Stimulated activated naive CD8-positive, alpha-beta T cell treated with anti-CD3 and anti-CD28 coated beads, Interleukin-15, Interleukin-2, amounts not matched to agents 100 ng/mL and 50 ng/mL, for 24 hours (primary cell): Measurements from ENCODE around the gene RALGAPA2.

Experiments
- H3K27ac Mint-ChIP-seq: one replicate; pipeline ENCODE4 v1.8.0; 2021; ENCODE audit warnings: mild to moderate bottlenecking, mixed read lengths
- H3K27me3 Mint-ChIP-seq: one replicate; pipeline ENCODE4 v1.8.0; 2021; ENCODE audit warnings: mixed read lengths
- H3K36me3 Mint-ChIP-seq: one replicate; pipeline ENCODE4 v1.8.0; 2021; ENCODE audit warnings: low read depth, mixed read lengths
- H3K4me1 Mint-ChIP-seq: one replicate; pipeline ENCODE4 v1.8.0; 2021; ENCODE audit warnings: low read depth, mixed read lengths
- H3K4me3 Mint-ChIP-seq: one replicate; pipeline ENCODE4 v1.8.0; 2021; ENCODE audit warnings: mild to moderate bottlenecking, mixed read lengths
- H3K9me3 Mint-ChIP-seq: one replicate; pipeline ENCODE4 v1.8.0; 2021; ENCODE audit warnings: mixed read lengths

Gene RALGAPA2

GRCh38 chr20:20466341-20466879 is 246.0 kb downstream of the RALGAPA2 start:
- no peaks in the 10 kb centered on the region for H3K27me3 Mint-ChIP-seq
- no peak overlapping the region for H3K4me3 Mint-ChIP-seq
- no peaks in the 10 kb centered on the region for H3K9me3 Mint-ChIP-seq
- H3K4me1 Mint-ChIP-seq = peaks cover 46% of the 10 kb centered on the region
- peaks cover 34% of the 10 kb centered on the region for H3K36me3 Mint-ChIP-seq
- H3K27ac Mint-ChIP-seq = peak overlapping the region; percentile 95

GRCh38 chr20:20465252-20465651 is 247.2 kb downstream of the RALGAPA2 start:
- H3K4me3 Mint-ChIP-seq = no peak overlapping the region
- peak overlapping the region; percentile 43 for H3K27ac Mint-ChIP-seq
- H3K36me3 Mint-ChIP-seq = peaks cover 35% of the 10 kb centered on the region
- no peaks in the 10 kb centered on the region for H3K27me3 Mint-ChIP-seq
- peaks cover 46% of the 10 kb centered on the region for H3K4me1 Mint-ChIP-seq
- no peaks in the 10 kb centered on the region for H3K9me3 Mint-ChIP-seq

- Mint-ChIP-seq H3K36me3 (peaks cover 38% of the 10 kb centered on the region), H3K27ac (no peak overlapping the region), H3K27me3 (no peaks in the 10 kb centered on the region), H3K4me1 (peaks cover 43% of the 10 kb centered on the region), H3K4me3 (no peak overlapping the region), H3K9me3 (no peaks in the 10 kb centered on the region)
Measured at GRCh38 chr20:20463933-20464374, 248.5 kb downstream of the RALGAPA2 start.

GRCh38 chr20:20462185-20462584 is 250.3 kb downstream of the RALGAPA2 start:
- no peak overlapping the region for H3K4me3 Mint-ChIP-seq
- H3K4me1 Mint-ChIP-seq = peaks cover 49% of the 10 kb centered on the region
- no peak overlapping the region for H3K27ac Mint-ChIP-seq
- H3K27me3 Mint-ChIP-seq = no peaks in the 10 kb centered on the region
- H3K36me3 Mint-ChIP-seq = peaks cover 37% of the 10 kb centered on the region
- H3K9me3 Mint-ChIP-seq = no peaks in the 10 kb centered on the region

- no peak overlapping the region for H3K4me3 Mint-ChIP-seq
- H3K36me3 Mint-ChIP-seq = peaks cover 37% of the 10 kb centered on the region
- no peaks in the 10 kb centered on the region for H3K9me3 Mint-ChIP-seq
- H3K27ac Mint-ChIP-seq = no peak overlapping the region
- H3K4me1 Mint-ChIP-seq = peaks cover 49% of the 10 kb centered on the region
- H3K27me3 Mint-ChIP-seq = no peaks in the 10 kb centered on the region
Measured at GRCh38 chr20:20461551-20461950, 250.9 kb downstream of the RALGAPA2 start.

DNA sequence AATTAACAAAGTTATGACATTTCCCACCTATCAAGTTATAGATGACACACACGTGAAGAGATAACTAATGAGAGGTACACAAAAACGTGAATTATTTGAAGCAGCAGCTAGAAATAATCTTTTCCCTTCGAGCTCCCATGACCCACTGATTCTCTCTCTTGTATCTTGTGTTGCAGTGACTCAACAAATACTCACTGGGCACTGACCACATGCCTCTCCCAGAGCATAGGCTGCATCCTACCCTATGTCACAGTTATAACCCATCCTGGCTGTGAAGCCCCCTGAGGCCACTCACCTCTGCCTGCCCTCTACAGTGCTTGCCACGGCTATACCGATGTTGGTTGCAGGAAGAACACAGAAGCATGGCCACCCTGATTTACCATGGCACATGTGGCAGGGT is 252.7 kb downstream of the RALGAPA2 start:
- H3K4me3 Mint-ChIP-seq = no peak overlapping the region
- peaks cover 51% of the 10 kb centered on the region for H3K4me1 Mint-ChIP-seq

DNA sequence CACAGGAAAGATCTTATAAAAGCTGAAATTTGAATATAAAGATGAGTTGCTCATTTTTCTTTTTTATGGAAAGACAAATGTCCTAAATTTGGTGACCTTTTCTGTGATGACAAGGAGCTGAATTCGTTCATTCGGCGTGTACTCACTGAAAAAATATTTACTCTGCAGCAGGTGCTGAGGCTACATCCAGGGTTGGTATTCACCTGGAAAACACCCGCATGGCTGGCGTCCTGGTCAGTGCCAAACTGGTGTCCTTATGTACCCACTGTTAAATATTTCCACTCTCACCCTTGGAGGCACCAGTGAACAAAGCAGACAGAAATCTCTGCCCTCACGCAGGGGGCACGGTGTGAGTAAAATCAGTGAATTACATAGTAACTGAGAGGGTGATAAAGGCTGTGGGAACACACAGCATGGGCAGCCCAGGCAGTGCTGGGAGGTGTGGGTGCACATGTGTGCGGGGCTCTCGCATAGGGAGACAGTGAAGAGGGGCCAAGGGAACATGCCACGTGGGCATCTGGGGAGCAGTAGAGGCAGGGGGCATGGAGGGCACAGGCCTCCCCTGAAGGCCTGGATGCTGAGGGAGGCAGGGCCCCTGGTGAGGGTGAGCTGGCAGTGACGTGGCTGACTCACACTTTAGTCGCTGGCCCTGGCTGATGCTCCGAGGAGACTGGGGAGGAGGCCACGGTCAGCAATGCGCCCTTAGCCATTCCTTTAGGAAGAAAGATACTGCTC is 254.9 kb downstream of the RALGAPA2 start:
- no peak overlapping the region for H3K4me3 Mint-ChIP-seq
- peak overlapping the region; percentile 12 for H3K27ac Mint-ChIP-seq
- peaks cover 59% of the 10 kb centered on the region for H3K4me1 Mint-ChIP-seq
- H3K27me3 Mint-ChIP-seq = no peaks in the 10 kb centered on the region
- H3K36me3 Mint-ChIP-seq = peaks cover 64% of the 10 kb centered on the region
- no peaks in the 10 kb centered on the region for H3K9me3 Mint-ChIP-seq

More for the DNA sequence above, 252.7 kb downstream of the RALGAPA2 start:
- Mint-ChIP-seq H3K27ac (no peak overlapping the region), H3K27me3 (no peaks in the 10 kb centered on the region), H3K9me3 (no peaks in the 10 kb centered on the region), H3K36me3 (peaks cover 46% of the 10 kb centered on the region)

DNA sequence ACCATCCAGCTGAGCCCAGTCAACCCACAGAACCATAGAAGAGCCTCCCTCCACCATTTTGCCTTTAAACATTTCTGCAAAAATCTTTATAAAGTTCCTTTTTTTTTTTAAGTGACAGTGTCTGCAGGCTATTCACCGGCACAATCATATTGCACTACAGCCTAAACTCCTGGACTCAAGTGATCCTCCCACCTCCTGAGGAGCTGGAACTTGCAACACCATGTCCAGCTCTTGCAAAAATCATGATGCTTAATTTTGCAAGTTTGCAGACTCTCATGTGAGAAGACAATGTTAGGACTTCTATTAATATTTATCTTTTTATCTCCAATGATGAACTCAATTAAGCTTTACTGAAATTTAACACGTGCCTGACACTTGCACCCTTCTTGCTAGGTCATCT is 255.7 kb downstream of the RALGAPA2 start:
- H3K36me3 Mint-ChIP-seq = peaks cover 67% of the 10 kb centered on the region

DNA sequence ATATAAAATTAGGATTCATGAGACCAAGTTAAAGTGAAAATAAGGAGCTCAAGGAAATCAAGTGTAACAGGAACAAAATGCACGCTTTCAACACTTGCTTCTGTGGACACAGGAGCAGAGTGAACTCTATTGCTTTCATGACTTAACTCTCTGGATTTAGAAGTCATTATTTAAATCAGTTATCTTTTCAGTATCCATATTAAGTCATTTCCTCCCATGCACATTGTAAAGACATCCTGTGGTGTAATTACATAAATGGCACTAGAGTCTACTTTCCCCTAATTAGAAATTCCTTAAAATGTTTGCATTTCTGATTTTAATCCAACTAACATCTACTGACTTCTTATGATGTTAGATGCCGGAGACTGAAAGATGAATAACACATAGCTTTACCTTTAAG is 256.5 kb downstream of the RALGAPA2 start:
- peaks cover 65% of the 10 kb centered on the region for H3K36me3 Mint-ChIP-seq

More for the DNA sequence above, 255.7 kb downstream of the RALGAPA2 start:
- Mint-ChIP-seq H3K27ac (no peak overlapping the region), H3K9me3 (no peaks in the 10 kb centered on the region), H3K4me1 (peaks cover 62% of the 10 kb centered on the region), H3K27me3 (no peaks in the 10 kb centered on the region), H3K4me3 (no peak overlapping the region)

DNA sequence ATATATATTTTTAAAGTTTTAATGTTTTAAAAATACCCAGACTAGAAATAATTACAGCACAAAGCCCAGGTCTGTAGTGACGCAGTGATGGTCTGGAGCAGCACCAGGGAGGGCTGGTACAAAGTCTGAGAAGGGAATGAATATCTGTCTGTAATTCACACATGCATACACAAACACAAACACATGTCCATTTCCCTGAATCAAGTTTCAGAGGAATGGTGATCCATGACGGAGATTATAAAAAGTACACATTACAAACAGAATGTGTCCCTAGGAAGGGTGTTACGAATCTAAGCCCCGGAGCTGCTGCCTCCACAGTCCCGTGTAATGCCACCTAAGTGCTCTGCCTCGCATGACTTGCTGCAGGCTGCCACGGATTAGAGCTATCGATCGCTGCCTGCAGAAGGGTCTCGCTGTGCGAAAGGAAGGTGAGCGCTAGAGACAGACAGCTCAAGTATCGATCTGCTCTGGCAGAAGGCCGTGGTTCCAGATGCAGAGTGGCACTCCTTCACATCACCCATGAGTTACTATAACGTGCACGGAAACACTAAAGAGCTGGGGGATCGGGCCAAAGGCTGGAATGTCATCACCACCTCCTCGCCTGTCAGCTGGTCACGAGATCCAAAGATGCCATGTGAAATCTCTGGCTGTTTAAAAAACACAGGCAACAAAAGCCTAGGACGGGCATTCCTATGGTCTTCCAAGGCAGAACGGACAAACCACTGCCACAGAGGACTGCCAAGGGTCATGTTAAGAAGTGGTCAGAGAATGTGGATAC is 257.4 kb downstream of the RALGAPA2 start:
- Mint-ChIP-seq H3K4me3 (peak overlapping the region; percentile 27), H3K4me1 (peaks cover 73% of the 10 kb centered on the region), H3K27me3 (no peaks in the 10 kb centered on the region), H3K9me3 (no peaks in the 10 kb centered on the region), H3K36me3 (peaks cover 59% of the 10 kb centered on the region), H3K27ac (peak overlapping the region; percentile 7)

More for the DNA sequence above, 256.5 kb downstream of the RALGAPA2 start:
- Mint-ChIP-seq H3K27me3 (no peaks in the 10 kb centered on the region), H3K4me3 (peak overlapping the region; percentile 3), H3K9me3 (no peaks in the 10 kb centered on the region), H3K4me1 (peaks cover 67% of the 10 kb centered on the region), H3K27ac (peak overlapping the region; percentile 7)

DNA sequence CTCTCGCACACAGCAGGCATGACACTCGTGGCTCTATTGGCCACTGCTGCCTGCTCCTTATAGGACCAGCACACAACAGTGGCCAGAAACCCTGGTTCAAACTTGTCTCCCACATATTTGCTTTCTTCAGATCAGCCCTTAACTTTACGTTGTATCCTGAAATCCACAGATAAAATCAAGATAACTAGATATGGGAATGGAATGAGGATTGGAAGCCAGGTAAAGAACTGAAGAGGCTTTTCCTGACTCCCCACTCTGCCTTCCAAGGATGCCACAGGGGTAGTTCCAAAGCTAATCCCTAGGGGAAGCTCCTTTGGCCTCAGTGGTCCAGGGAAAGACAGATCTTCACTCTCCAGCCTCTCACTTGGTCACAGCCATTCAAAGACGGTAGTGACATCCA is 258.1 kb downstream of the RALGAPA2 start:
- H3K36me3 Mint-ChIP-seq = peaks cover 53% of the 10 kb centered on the region
- no peaks in the 10 kb centered on the region for H3K27me3 Mint-ChIP-seq
- H3K4me1 Mint-ChIP-seq = peaks cover 73% of the 10 kb centered on the region
- peak overlapping the region; percentile 76 for H3K4me3 Mint-ChIP-seq
- no peak overlapping the region for H3K27ac Mint-ChIP-seq
- H3K9me3 Mint-ChIP-seq = no peaks in the 10 kb centered on the region

- Mint-ChIP-seq H3K4me1 (peaks cover 65% of the 10 kb centered on the region), H3K36me3 (peaks cover 50% of the 10 kb centered on the region), H3K9me3 (no peaks in the 10 kb centered on the region), H3K27ac (peak overlapping the region; percentile 86), H3K4me3 (peak overlapping the region; percentile 76), H3K27me3 (no peaks in the 10 kb centered on the region)
Measured at GRCh38 chr20:20452254-20452676, 260.2 kb downstream of the RALGAPA2 start.

DNA sequence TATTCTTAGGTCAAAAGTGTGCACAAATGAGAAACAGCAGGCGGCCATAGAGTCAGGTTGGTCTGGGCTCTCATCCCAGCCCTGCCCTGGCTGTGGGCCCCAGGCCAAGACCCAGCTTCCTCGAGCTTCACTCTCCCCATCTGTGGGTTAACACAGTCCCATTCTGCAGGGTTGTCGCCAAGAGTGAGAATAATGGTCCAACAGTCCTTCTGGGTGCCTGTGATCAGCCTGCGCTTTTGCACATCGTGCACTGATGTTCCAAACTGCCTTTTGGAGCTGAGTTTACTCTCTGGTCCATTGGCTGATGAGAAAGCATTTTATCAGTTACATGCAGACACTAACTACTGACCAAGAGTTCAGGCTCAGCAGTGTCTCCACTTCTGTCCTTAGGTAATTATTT is 261.9 kb downstream of the RALGAPA2 start:
- H3K4me3 Mint-ChIP-seq = no peak overlapping the region
- H3K4me1 Mint-ChIP-seq = peaks cover 57% of the 10 kb centered on the region
- H3K27ac Mint-ChIP-seq = no peak overlapping the region
- no peaks in the 10 kb centered on the region for H3K9me3 Mint-ChIP-seq
- H3K36me3 Mint-ChIP-seq = peaks cover 38% of the 10 kb centered on the region
- H3K27me3 Mint-ChIP-seq = no peaks in the 10 kb centered on the region

DNA sequence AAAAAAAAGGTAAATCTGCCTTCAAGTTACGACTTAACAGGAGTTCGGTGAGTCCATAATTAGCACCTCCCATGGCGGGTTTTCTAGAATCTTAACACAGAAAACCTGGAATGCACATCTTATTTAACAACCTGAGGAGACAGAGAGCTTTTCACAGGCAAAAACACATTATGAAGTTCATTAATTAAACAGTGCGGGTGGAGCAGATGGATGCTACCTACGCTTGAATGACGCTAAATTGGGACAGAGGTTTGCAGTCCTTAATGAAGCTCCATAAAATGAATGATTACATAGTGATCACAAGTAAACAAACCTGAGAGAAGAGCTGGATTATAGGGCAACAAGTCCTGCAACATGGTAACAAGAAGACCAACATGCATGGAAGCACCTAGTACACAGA is 263.6 kb downstream of the RALGAPA2 start:
- no peaks in the 10 kb centered on the region for H3K9me3 Mint-ChIP-seq
- H3K4me1 Mint-ChIP-seq = peaks cover 48% of the 10 kb centered on the region
- H3K27ac Mint-ChIP-seq = no peak overlapping the region
- peaks cover 22% of the 10 kb centered on the region for H3K36me3 Mint-ChIP-seq
- no peaks in the 10 kb centered on the region for H3K27me3 Mint-ChIP-seq
- no peak overlapping the region for H3K4me3 Mint-ChIP-seq

GRCh38 chr20:20447196-20447595 is 265.2 kb downstream of the RALGAPA2 start:
- Mint-ChIP-seq H3K9me3 (no peaks in the 10 kb centered on the region), H3K4me1 (peaks cover 36% of the 10 kb centered on the region), H3K36me3 (peaks cover 14% of the 10 kb centered on the region), H3K27ac (no peak overlapping the region), H3K27me3 (no peaks in the 10 kb centered on the region), H3K4me3 (no peak overlapping the region)
